ENCODE data around the gene HECTD1. TPM values are rescaled to one million over a fixed set of nuclear protein-coding genes. Genes with fewer than 3 reads are reported as not detected.
"Not testable (repeated sequence)": the region's sequence is repeated elsewhere in the genome, so short reads cannot be mapped to it uniquely, and the experiment has no call there.

Gene HECTD1
- total RNA-seq, 1 donor = 266 TPM

DNA sequence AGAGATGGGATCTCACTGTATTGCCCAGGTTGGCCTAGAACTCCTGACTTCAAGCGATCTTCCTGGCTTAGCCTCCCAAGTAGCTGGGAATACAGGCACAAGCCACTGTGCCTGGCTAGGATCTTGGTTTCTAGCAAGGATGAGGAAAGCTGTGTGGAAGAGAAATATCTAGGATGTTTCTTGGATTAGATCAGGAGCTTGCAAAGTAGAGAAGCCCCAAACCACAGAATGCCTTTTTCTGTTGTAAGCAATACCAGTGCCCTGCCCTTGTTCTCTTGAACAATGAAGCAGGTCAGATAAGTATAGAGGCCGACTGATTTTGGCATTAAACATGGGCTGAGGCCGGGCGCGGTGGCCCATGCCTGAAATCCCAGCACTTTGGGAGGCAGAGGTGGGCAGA, 137.2 kb downstream of the HECTD1 start:
- DNase-seq (ENCODE audit: low read depth) = peak; percentile 97
- TF ChIP-seq, protein P1, sequence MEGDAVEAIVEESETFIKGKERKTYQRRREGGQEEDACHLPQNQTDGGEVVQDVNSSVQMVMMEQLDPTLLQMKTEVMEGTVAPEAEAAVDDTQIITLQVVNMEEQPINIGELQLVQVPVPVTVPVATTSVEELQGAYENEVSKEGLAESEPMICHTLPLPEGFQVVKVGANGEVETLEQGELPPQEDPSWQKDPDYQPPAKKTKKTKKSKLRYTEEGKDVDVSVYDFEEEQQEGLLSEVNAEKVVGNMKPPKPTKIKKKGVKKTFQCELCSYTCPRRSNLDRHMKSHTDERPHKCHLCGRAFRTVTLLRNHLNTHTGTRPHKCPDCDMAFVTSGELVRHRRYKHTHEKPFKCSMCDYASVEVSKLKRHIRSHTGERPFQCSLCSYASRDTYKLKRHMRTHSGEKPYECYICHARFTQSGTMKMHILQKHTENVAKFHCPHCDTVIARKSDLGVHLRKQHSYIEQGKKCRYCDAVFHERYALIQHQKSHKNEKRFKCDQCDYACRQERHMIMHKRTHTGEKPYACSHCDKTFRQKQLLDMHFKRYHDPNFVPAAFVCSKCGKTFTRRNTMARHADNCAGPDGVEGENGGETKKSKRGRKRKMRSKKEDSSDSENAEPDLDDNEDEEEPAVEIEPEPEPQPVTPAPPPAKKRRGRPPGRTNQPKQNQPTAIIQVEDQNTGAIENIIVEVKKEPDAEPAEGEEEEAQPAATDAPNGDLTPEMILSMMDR (IDR thresholded peaks at IDR 0.05; ENCODE audit: insufficient read depth, low read length) = no peak
- H3K4me3 ChIP-seq (ENCODE audit: low read depth, low read length) = no peak overlapping the region

DNA sequence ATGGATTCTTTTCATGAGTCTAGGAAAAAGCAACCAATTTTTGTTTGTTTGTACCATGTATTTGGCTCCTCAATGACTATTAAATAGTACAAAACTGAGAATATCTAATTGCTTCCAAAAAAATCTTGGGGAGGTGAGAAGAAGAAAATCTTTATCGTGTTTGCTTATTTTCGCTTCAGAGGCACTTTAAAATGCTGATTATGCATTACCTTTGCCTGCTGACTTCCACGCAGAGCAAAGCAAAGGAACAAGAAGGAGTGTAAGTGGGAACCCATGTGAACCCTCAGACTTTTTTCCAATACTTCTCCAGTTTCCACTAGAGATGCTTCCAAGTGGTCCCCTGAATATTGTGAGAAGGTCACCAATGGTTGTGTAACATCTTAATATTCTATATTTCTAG, 138.2 kb downstream of the HECTD1 start:
- no peak overlapping the region for H3K4me3 ChIP-seq (ENCODE audit: low read depth, low read length)
- DNase-seq (ENCODE audit: low read depth) = no peak
- TF ChIP-seq, protein P1 (IDR thresholded peaks at IDR 0.05; ENCODE audit: insufficient read depth, low read length) = no peak

DNA sequence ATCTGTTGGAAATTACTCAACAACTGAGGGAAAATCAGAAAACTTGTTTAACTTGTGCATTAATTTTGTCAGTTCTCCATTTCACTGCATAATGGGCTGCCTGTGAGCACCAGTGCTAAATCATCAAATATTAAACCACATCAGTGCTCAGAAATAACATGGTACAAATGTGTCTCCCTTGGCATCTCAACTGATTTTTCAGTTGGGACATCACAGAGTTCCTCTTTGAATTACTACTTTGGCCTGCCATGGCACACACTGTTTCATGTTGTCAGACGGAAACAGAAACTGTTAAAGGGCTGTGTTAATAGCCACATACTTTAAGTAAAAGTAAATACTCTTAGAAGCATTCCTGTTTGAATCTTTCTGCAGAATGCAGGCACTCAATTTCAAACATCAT, 139.4 kb downstream of the HECTD1 start:
- no peak overlapping the region for H3K4me3 ChIP-seq (ENCODE audit: low read depth, low read length)
- no peak for DNase-seq (ENCODE audit: low read depth)
- TF ChIP-seq, protein P1 (IDR thresholded peaks at IDR 0.05; ENCODE audit: insufficient read depth, low read length) = no peak

DNA sequence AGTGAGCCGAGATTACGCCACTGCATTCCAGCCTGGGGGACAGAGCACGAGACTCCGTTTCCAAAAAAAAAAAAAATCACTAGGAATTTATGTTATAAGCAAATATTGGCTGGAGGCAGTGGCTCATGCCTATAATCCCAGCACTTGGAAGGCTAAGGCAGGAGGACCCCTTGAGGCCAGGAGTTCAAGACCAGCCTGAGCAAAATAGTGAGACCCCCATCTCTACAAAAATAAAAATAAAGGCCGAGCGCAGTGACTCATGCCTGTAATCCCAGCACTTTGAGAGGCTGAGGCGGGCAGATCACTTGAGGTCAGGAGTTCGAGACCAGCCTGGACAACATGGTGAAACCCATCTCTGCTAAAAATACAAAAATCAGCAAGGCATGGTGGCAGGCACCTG, 144.7 kb downstream of the HECTD1 start:
- not testable (repeated sequence) for DNase-seq (ENCODE audit: low read depth); H3K4me3 ChIP-seq (ENCODE audit: low read depth, low read length)

DNA sequence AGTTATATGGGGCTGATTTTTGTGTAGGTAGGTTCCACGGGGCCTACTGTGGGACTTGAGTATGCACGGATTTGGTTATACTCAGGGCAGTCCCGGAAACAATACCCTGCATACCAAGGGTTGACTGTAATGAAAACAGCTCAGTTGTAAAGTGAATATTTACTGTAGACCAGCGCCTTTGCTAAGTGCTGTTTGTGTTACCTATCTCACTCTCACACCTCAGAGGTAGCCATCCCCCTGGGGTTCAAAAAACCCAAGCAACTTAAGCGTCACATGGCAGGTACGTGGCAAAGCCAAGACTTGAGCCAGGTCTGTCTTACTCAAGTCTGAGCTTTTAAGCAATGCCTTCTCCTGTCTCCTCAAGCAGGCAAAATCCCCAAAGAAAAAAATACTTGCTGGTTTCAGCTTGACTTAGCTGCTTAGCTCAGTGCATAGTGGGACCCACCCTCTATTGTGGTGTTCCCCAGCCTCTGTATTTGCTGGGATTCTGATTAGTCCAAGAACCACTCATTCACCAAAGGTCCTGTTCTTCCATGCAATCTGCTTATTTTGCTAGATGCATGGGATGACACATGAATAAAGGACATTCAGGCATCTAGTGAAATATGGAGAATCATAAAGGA, 147.2 kb downstream of the HECTD1 start:
- DNase-seq (ENCODE audit: low read depth) = no peak
- H3K4me3 ChIP-seq (ENCODE audit: low read depth, low read length) = no peak overlapping the region
- TF ChIP-seq, protein P1 (IDR thresholded peaks at IDR 0.05; ENCODE audit: insufficient read depth, low read length) = no peak

DNA sequence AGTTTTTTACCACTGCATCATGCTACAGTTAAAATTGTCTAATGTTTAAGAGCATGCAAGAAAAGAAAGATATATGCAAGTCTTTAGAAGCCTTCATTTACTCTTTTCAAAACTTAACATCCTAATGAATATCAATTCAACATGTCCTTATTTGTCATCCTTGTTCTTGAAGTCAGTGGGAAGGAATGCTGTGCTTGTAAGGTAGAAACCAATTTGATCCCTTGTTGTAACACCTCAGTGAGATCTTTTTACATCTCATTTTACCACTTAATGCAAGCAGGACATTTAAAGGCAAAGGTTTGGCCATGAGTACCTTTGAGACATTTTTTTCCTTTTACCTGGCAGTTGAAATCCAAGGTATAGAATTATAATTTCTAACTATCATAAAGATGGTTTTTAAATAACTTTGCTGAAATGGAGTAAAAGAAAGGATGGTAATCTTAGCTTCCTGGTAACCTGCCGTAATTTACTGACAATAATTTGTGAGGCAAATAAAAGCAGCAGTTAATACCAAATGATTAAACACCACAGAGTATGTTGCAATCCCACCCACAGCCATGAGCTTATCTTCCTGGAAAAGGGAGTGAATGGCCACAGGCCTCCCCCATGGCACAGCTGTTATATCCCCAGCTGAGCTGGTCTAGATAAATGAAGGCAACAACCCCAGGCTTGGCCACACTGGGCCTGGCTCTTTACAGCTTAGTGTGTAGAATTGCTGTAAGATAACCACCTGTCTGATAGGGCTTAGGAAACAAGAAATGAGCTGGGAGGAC, 148.3 kb downstream of the HECTD1 start:
- H3K4me3 ChIP-seq (ENCODE audit: low read depth, low read length) = no peak overlapping the region
- TF ChIP-seq, protein P1 (IDR thresholded peaks at IDR 0.05; ENCODE audit: insufficient read depth, low read length) = no peak
- DNase-seq (ENCODE audit: low read depth) = peak; percentile 93

DNA sequence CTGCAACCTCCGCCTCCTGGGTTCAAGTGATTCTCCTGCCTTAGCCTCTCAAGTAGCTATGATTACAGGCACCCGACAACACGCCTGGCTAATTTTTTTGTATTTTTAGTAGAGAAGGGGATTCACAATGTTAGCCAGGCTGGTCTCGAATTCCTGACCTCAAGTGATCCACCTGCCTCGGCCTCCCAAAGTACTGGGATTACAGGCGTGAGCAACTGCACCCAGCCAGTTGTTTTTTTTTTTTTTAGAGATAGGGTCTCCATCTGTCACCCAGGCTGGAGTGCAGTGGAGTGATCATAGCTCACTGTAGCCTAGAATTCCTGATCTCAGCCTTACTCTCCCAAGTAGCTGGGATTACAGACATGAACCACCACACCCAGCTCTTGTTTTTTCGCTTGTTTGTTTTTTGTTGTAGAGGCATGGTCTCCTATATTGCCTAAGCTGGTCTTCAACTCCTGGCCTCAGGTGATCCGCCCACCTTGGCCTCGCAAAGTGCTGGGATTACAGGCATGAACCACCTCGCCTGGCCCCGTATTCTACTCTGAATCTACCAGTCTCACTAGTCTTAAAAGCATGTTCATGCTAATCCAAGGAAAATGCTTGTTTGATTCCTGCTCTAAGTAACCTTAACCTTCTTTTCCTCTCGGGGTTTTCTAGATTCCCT, 149.8 kb downstream of the HECTD1 start:
- TF ChIP-seq, protein P1 (IDR thresholded peaks at IDR 0.05; ENCODE audit: insufficient read depth, low read length) = no peak
- H3K4me3 ChIP-seq (ENCODE audit: low read depth, low read length) = no peak overlapping the region
- DNase-seq (ENCODE audit: low read depth) = no peak

All from fibroblast of the aortic adventitia (primary cell).